GM03348 (cell line): Measurements from ENCODE around the gene JAKMIP1.

Source experiments
- DNase-seq: peaks from one replicate; pipeline ENCODE4 v3.0.0; 2012; ENCODE audit warnings: low spot score

JAKMIP1 gene

GRCh38 chr4:6119507-6120020 lies 80.8 kb downstream of the JAKMIP1 start:
- no peak for DNase-seq

DNA sequence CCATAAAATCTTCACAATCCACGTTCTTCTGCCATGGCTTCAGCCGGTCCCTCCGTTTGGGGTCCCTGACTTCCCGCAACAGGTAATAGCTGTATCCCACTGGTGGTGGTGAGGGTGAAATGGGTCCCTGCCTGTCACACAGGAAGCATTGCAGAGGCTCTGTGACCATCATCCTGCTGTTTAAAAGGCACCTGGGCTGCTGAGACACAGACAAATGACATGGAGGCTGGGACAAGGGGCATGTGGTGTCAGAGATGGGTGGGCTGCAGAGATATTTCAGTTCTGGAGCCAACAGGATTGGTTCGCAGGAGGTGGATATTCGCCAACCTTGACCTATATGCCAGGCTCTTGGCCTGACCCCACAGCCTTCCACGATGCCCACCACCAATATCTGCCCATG lies 82.1 kb downstream of the JAKMIP1 start:
- DNase-seq = no peak

- DNase-seq = no peak
Observed at GRCh38 chr4:6116696-6117285, 83.6 kb downstream of the JAKMIP1 start.

GRCh38 chr4:6115746-6116586 lies 84.4 kb downstream of the JAKMIP1 start:
- DNase-seq = no peak

DNA sequence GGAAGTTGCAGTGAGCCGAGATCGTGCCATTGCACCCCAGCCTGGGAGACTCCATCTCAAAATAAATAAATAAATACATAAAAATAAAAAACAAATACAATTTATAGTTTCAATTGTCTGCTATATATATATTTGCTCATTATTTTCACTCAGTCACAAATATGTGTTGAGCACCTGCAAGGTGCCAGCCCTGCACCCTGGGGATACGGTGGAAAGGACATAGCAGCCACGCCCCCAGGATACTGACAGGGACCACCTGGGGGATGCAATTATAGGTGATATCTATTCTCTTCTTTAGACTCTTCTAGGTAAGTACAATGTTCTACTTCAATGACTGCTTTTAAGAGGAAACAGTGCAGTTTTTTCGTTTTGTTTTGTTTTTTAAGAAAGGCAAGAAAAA lies 85.0 kb downstream of the JAKMIP1 start:
- DNase-seq = no peak

DNA sequence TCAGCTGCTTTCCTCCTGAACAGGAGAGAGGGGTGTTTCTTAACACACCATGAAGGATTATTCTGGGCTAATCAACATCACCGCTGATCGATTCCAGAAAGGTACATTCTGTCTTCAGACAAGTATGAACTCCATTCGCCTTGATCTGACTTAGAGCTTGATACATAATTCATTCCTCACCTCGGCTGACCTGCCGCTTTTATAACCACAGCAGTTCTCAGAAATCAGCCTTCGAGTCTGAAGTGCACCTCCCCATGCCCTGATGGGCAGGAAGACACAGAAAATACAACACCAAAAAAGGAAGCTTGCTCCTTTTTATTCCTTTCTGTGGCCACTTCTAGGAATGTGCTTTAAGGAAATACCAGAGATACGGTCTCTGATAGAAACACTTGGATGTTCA lies 85.7 kb downstream of the JAKMIP1 start:
- no peak for DNase-seq

- no peak for DNase-seq
Observed at GRCh38 chr4:6114181-6114580, 86.2 kb downstream of the JAKMIP1 start.

DNA sequence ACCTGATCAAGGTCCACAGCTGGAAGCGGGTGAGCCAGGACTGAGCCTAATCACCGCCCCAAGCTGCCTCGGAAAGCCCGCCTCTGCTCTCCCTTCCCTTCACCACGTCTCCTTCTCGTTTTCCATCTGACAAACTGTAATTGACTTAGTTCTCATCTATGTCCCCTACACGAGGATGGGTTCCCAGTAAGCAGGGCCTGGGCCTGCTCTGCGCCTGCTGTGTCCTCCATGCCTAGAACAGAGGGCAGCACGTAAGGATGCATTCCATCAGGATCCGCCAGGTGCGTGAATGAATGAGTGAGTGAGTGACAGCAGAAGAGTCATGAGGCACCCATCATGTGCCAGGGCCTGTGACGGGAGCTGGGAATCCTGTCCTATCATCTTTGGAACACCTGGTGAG lies 86.7 kb downstream of the JAKMIP1 start:
- no peak for DNase-seq

DNA sequence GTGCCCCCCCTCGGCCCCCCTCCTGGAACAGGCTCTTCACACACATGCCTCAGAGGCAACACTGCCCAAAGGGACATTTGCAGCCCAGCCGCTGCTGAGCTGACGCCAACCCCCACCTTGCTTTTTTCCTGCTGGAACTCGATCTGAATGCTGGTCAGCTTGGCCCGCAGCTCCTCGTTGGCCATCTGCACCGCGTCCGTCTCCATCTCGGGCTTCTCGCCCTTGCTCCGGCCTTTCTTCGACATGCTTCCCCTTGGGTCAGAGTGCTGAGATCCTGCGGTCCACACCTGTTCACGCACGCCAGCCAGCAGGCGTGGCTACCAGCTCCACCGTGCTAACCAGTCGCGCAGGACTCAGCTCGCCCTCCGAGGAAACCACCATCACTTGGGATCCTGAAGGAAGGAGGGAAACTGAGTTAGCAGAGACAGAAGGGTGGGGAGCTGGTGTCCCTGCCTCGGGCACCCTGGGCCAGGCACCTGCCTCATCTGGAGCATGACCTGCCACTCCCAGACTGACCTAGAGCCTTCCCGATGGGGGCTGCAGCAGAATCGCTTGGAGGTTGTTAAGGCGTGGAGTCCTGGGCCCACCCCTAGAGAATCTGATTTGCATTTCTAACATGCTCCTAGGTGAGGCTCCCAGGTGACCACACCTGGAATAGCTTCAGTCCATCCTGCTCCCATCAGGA lies 87.6 kb downstream of the JAKMIP1 start:
- no peak for DNase-seq

DNA sequence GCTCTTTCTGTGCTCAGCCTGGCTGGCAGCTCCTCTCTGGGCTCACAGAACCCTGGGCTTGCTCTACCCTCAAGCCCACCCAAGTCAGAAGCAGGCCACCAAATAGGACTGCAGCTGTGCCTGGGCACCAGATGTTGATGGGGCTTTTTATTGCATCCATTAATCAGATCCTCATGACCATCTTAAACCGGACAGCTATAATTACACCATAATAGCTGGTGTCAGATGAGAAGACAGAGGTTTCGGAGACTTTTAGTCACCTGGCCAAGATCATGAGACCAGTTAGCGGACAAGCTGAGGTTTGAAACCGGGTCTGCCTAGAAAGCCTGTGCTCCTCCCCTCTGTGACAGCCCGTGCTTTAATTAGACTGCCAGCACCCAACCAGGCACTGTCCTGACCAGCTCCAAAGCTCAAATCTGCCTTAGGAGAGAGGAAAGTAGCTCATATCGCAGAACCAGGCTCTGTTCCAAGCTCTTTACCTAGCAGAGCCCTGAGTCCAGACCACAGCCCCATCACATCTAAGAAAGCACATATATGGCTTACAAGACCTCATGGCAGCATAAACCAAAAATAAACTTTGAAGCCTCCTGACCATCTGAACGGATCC lies 88.9 kb downstream of the JAKMIP1 start:
- no peak for DNase-seq

DNA sequence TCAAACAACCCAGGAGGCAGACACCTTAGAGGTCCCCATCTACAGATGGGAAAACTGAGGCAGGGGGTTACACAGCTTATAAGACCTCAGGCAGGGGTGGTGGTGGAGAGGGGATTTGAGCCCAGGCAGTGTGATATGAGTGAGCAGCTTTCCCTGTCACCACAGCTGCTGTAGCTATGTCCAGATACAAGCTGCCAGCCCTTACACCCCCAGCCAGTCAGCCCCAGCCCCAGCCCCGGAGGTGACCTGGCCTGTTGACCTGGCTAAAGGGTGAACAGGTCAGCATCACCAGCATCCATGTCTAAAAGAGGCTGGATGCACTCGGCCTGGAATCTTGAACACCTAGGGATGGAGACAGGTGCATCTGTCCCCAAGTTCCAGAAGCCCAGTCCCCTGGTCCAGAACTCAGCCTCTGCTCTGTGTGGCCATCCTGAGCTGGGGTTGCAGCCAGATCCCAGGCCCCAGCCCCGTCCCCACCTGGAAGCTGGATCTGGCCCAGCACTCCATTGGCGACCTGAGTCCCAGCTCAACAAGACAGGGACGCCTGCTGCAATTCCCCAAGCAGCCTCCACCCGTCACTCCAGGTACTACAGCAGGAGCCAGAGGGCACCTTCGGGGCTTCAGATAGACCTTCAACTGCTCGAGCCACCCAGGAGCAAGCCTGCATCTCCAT lies 89.5 kb downstream of the JAKMIP1 start:
- no peak for DNase-seq

- no peak for DNase-seq
Observed at GRCh38 chr4:6109842-6110560, 90.3 kb downstream of the JAKMIP1 start.

- no peak for DNase-seq
Observed at GRCh38 chr4:6107886-6108285, 92.5 kb downstream of the JAKMIP1 start.

GRCh38 chr4:6107114-6107791 lies 93.1 kb downstream of the JAKMIP1 start:
- no peak for DNase-seq

DNA sequence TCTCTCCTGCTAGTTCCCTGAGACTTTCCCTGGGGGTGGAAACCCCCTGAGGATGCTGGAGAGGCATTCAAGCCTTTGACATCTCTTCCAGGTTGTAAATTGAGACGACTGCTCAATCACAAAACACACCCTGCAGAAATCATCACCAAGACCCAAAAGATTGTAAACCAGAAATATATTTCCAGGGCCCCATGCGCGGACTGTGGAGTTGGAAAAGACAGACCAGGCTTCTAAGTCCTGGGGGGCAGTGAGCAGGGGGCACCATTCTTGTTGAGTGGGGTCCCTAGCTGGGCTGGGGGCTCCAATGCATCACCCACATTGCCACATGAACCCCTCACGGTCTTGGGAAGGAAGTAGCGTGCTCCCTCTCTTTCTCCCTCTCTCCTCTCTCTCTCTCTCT lies 94.2 kb downstream of the JAKMIP1 start:
- no peak for DNase-seq

DNA sequence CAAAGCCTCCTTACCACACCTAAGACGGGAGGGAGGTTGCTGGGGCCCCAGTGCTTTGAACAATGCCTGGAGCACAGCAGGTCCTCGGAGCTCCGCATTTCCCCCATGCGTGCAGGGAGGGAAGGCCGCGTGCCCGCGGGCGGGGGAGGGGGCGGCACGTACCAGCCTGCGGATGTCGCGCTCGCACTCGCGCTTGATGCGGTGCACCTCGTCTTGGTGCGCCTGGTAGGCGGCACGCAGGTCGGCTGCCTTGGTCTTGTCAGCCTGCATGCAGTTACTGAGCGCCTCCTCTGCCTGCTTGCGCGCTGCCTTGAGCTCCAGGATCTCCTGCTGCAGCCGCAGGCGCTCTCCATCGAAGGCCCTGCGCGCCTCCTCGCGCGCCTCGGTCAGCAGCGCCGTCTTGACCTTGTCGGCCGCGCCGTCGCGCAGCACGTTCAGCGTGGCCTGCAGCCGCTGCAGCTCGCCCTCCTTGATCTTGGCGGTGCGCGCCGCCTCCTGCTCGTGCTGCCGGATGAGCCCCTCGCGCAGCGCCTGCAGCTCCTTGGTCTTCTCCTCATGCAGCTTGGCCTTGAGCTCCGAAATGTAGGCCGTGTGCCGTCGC lies 94.9 kb downstream of the JAKMIP1 start:
- DNase-seq = no peak

- no peak for DNase-seq
Observed at GRCh38 chr4:6104541-6105130, 95.7 kb downstream of the JAKMIP1 start.

GRCh38 chr4:6097581-6097980 lies 102.8 kb downstream of the JAKMIP1 start:
- DNase-seq = no peak

- no peak for DNase-seq
Observed at GRCh38 chr4:6095897-6096296, 104.5 kb downstream of the JAKMIP1 start.
